ENCODE results near the gene PRKG2.

Gene PRKG2

DNA sequence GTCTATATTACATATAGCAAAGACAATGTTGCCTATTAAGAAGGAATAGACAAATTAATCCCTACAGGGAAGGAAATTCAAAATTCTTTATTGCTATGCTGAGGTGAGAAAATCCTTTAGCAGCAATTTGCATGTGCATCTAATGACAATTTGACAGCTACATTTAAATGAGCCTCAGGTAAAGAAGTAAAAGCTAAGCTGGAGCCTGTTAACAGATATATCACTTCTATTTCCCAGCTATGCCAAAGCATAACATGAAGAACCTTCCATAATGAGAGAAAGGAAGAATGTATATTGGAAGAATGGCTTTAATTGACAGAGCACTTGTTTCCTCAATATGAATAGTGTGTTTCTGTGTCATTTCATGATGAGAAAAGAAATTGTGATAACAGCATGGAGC lies 112.9 kb downstream of the PRKG2 start:
- DNase-seq: no peak

DNA sequence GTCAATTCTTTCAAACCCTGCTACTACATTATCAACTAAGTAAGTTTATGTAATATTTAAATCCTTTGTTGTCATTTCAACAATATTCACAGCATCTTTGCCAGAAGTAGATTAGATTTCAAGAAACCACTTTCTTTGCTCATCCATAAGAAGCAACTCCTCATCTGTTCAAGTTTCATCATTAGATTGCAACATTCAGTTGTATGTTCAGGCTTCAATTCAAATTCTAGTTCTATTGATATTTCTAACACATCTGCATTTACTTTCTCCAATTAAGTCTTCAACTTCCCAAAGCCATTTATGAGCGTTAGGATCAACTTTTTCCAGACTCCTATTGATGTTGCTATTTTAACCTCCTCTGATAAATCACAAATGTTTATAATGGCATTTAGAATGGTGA lies 118.5 kb downstream of the PRKG2 start:
- DNase-seq: no peak

DNA sequence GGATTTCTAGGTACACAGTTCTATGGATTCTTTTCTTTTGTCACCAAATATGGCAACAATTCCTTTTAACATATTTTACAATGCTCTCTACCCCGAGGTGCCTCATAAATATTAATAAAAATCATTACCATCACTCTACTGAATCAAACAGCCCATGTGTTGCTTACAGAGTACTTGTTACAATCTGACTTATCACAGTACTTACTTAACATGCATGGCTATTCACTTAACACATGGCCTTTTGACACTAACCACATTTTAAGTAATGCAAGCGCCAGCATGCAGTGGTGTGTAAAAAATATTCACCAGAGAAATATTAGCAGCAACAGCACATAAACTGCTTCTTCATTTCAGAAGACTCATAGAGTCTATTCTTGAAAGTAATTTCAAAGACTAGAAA lies 119.6 kb downstream of the PRKG2 start:
- no peak for DNase-seq

DNA sequence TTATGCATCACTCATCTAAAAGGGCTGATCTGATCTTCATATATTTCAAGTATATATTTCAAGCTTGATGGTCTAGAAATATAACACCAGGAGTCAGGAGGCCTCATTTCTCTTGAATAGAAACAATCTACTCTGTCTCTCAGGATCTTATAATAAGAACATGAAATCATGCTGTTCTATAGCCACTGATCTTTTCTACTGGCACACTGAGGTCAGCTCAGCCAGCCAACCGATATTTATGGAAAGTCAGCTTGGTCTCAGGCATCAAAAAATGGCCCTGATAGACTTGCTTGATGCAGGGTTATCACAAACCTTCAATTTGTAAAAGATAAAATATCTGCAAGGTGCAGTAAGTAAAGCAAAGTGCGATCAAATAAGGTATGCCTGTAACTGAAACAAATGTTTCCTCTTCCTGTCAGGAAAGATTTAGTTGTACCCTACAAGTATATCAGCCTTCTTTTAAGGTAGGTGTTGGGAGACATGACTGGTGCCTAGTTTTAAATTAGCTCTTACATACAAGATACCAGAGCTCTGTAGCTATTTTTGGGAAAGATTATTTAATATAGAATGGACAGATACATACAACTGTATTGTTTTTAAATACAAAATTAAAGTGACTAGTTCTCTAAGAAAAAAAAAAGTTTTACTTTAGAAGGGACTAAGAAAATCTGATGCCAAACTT lies 121.2 kb downstream of the PRKG2 start:
- no peak for DNase-seq

DNA sequence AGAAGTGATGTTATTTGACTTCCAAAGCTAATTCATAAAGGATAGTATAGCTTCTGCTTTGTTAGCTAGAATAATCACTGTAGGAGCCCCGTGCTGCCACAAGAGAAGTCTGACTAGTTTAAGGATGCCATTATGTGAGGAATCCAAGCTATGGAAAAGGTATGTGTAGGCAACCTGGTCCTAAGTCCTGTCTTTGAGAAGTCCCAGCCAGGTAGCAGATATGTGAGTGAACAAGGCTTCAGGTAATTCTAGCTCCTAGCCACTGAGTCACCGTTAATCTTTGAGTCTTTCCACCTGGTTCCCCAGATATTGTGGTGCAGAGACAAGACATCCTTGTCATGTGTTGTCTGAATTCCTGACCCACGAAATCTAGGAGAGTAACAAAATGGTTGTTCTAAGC lies 129.0 kb downstream of the PRKG2 start:
- DNase-seq: no peak

DNA sequence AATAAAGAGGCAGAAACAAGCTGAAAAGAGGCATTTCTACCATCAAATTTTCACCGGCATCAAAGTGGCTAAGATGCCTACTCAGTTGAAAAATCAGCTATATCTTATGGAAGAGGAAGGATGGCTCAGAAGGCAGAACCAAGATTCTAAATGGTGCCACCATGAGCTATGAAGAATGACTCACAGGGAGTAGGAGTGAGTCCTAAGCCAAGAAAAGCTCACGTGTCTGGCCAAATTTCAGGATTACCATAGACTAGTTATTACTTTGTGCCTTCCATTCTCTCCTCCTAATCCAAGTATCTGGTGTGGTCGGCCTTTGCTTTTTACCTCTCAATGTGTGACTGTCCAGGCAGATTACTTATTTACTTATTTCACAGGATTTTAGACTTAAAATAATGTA lies 129.7 kb downstream of the PRKG2 start:
- DNase-seq: no peak

DNA sequence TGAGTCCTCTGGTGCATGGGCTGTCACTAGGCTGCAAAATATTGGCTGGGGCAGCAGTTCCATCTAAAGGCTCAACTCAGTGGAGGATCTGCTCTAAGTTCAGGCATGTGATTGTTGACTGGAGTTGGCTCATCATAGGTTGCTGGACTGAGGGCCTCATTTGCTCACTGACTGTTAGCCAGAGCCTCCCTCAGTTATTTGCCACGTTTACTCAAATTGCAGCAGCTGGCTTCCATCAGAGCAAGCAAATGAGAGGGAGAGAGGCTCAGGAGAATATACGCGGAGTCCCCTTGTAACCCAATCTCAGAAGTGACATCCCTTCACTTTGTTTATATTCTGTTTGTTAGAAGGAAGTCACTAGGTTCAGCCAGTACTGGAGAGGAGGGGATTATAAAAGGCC lies 130.4 kb downstream of the PRKG2 start:
- no peak for DNase-seq

DNA sequence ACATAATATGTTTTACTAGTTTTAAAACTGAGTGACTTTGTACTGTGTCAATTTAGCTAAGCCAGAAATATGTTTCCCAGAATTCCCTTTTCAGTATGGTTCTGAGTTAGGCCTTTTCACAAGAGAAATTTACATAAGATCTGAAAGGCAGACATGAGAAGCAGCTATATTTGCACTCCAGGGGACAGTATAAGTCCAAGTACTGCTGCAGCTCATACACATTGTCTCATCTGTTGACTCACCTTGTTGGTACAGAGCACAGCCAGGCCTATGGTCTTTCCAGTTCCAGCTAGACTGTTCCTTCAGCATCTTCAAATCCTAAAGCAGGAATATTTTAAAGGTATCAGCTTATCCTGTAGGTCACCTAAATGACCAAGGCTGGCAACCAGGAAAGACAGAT lies 131.0 kb downstream of the PRKG2 start:
- no peak for DNase-seq

DNA sequence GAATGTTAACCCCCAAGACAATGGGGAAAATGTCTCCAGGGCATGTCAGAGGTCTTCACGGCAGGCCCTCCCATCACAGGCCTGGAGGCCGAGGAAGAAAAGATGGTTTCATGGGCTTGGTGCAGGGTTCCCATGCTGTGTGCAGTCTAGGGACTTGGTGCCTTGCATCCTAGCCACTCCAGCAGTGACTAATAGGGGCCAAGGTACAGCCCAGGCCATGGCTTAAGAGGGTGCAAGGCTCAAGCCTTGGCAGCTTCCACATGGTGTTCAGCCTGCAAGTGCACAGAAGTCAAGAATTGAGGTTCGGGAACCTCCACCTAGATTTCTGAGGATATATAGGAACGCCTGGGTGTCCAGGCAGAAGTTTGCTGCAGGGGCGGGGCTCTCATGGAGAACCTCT lies 133.9 kb downstream of the PRKG2 start:
- DNase-seq: no peak

DNA sequence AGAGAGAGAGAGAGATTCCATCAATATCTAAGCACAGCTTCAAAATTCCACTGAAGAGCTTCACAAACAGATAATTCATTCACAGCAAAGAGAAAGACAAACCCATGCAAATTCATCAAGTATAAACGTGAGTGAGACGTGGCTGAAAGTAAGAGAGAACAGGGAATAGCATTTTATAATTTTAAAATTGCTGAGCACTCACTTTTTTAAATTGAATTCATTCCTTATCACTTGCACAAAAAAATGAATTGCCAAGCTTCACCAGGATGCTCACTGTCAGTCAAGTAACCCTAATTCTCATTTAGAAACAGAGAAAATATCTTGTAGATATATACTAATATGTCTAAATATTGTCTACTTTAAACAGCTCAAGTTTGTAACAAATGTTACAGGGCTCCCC lies 144.0 kb downstream of the PRKG2 start:
- no peak for DNase-seq

DNA sequence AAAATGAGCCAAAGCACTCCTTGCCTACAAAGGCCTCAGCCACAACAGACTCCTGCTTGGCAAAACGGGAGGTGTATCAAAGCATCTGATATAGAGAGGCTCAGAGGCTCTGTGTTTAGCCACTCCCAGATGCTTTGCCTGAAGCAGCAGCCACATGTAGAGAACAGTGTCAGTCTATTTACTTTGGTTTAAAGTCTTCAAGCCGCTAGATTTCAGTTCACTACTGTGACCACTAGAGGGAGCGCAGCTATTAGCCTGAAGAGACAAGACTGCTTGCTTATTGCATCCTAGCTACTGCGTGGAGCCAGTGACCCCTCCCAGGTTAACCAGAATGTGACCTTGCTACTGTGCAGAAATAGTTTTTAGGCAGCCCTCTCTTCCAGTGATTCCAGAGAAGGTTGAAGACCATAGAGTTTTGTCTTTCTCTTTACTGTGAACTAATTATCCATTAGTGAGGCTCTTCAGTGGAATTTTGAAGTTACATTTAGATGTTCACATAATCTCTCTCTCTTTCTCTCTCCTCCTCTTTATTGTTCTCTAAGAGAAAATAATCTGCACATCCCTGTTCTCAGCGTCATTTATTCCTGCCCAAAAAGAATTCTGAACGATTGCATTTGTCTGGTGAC lies 145.2 kb downstream of the PRKG2 start:
- DNase-seq: peak in 51 of 56 donors; percentile 2 to 86 (median 37)

DNA sequence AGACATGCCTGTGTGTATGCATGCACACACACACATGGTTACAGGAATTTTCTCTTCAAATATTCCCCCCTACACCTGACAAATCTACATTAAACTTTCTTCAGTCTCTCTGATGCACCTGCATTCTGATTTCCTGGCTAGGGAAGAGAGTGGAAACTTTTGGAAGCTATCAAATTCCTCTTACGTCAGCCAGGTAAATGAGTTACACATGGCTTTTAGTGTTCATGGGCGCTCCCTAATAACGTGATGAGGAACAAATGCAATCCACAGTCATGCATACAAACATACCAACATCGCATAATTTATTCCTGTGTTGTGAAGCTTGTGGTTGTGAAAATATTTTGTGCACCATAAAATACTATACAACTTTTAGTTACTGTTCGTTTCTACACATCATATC lies 149.6 kb downstream of the PRKG2 start:
- no peak for DNase-seq

DNA sequence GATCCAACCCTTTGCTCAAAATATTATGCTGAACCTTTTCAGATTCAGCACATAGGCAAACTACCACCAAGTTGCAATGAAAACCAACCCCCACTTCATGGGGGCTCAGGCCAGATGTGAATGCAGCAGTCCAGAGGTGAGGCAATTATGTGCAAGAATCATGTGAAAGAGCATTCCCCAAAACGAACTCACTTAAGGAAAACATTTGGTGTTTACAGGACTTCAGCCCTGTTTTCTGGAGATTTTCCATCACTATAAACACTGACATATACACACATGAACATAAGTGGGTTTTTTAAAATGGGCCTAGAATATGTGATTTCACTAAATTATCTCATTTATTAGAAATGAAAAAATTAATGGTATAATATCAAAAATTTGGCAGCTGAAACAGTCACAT lies 153.0 kb downstream of the PRKG2 start:
- DNase-seq: no peak

DNA sequence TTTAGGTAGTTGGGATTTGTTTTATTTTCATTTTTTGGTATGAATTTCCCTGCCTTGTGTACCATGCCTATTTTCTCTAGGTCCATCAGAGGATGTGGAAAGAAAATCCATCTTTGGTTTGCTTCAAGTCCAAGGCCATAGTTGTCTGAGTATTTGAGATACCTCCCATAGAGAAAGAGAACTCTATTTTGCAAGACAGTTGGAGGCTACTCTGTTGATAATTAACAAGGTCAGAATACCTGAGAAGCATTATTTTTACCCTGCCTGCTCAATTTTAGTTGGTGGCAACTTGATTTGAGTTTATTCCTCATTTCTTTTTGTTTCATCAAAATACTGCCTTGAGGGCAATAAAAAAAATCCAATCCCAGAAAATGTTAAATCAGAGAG lies 153.7 kb downstream of the PRKG2 start:
- no peak for DNase-seq

DNA sequence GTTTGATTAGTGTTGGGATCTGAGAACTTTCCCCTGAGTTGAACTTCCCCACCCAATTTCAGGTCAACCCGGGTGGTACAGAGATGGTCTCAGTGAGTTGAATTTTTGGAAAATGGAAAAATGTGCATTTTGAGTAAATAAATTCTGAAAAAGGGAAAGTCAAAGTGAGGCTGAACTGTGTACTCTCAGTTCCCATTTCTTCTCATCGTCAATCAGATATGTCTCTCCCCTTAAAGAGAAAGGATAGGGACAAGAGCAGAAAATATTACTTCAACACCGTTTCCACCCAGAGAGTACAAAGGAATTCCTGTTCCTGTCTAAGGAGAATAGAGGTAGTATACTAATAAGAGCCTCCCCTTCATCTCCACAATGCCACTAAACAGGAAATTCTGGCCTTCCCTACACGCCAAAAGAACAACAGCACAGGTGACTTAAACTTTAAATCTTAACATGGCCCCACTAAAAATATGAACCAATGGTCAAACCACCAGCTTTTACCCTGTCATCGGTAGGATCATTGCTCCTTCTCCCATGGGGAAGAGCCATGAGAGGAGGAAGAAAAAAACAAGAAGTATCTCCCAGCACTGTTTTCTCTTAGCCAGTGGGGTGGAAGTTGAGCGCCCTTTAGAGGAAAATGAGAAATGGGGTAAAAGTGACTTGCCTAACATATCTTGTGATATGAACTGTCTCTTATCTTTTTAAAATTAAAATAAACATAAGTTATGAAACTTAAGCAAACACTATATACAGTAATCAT lies 154.3 kb downstream of the PRKG2 start:
- no peak for DNase-seq

DNA sequence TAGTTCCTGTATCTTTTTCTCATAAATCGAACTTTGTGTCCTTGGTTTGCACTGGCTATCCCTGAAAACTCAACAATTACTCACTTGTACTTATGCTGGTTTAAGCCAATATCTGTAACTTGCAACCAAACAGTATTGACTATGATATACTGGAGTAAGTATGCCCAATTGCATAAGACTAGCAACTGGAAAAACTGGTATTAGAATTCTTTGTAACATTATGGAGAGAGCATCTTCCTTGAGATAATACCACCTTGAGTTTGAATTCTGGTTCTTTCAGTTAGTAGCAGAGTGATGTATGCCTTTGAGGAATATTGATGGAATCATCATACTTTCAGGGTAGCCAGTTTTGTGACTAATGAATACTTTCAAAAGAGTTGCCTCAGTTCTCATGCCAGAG lies 156.4 kb downstream of the PRKG2 start:
- DNase-seq: no peak

DNA sequence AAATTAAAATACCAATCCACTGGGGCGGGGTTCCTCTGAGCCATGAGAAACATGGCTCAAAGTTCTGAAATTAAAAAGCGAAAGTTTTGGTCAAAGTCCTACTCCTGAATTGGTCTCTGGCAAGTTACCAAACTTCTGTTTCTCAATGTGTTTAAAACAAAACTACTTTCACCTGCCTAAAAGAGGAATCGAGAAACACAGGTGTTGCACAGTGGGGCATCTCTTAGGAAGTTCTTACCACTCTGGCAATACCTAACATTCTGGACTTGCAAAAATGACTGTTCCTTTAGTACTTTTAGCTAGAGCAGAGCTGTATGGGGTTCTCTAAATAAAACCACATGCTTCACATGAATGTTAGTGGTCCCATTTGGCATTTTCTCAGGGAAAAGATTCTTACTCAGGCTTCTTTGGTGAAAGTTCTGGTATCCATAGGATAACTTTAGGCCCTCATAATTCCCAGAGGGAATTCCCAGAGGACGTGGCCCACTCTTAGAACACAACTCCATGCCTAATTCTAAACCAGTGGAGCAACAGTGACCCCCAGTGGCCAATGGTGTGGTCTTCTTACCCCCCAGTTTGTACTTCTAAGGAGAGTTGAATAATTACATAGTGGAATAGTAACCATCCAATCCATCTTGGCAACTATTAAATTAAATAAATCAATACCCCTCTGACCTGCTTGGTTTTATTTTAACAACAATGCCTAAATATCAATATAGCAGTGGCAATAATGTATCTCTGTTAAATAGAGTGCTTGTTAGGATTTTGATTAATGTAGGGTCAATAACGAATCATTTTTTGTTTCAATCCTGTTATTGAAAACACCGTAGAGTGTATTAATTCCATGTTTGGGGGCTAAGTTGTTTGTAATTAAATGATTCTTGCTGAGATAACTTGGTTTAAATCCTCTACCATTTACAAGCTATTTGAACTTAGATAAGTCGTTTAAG lies 162.6 kb downstream of the PRKG2 start:
- DNase-seq: peak in 29 of 56 donors; percentile 0 to 70 (median 17)

DNA sequence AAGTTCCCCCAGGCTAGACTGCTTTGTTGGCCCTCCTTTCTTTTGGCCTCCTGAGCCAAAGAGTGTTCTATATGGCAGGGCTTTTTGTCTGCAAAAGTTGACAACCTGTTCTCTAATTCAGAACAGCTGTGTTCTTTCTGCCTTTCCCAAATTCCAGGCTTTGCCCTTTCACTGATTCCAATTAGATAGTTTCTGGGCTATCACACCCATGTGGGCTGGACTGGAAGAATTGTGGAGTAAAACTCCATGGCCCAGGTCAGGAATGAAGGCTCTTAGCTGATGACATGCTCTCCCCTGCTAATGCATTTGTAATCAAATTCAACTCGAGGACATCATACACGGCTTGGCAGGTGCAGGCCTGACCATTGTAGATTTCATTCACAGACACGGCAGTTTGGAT lies 165.1 kb downstream of the PRKG2 start:
- DNase-seq: no peak

DNA sequence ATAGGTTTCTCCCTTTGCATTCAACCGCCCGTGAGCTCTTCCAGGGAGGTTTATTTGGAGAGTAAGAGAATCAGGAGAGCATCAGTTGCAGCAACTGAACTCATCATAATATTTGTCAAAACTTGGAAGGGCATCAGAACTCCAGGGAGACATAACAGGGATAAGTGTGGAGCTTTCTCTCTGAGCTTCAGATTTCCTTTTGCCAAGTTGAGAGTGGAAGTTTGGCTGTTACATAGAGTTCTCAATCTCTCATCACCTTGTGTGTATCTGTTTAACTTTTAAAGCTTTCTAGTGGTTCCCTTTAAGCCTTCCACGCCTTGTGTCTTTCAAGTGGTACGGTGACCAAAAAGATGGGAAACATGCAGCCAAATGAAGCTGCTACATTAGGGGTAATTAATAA lies 165.7 kb downstream of the PRKG2 start:
- DNase-seq: no peak

DNA sequence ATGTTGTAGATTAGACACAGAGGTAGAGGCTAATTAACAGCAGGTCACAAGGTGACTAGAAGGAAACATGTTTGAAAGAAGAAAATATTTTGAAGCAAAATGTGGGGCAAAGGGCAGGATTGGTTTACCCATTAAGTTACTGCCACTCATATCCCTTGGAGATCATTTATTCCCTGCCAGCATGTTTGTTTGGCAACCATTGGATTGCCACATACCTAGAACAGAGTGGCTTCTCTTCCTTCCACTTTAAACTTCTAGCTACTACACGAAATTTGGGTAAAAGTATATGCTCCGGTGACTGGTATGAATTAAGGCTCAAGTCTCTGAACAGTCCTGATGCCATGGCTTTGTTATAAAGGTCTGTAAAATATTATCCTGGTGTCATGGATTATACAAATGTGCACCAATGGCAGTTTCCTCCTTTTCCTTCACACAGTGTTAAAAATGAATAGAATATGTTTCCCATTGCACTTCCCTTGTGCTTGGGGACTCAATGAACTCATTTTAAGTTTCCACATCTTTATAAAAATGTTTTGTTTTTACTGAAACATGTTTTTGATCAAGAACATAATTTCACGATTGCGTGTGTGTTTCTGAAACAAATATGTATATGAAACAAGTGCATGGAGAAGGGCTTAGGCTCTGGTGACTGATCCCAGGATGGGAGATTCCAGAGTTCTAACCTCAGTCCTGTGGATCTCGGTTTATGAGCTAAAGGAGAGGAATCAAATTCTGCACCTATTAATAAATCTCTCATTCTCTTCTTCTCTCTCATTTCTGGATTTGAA lies 172.2 kb downstream of the PRKG2 start:
- DNase-seq: no peak

Measured in amygdala (tissue), 56 donors.